GM12864 (cell line): ENCODE measurements around the gene LILRB5.

ENCODE experiments used
- DNase-seq: peaks from one replicate; pipeline ENCODE4 v3.0.0-alpha.2; 2011; ENCODE audit warnings: low read depth
- H3K4me3 ChIP-seq: 2 replicates; pipeline ENCODE4 v1.5.1; 2011; ENCODE audit warnings: mild to moderate bottlenecking, low read depth, low read length, control low read depth
- CTCF ChIP-seq: IDR thresholded peaks from 2 replicates; pipeline ENCODE4 v1.5.1; 2011; ENCODE audit warnings: low read depth, mild to moderate bottlenecking, moderate library complexity, low read length, control low read depth, inconsistent platforms; ENCODE audit errors: missing control alignments

Gene LILRB5

GRCh38 chr19:54254195-54254906 is 2.7 kb downstream of the LILRB5 start:
- no peak for TF ChIP-seq CTCF
- no peak overlapping the region for H3K4me3 ChIP-seq
- DNase-seq, result no peak

GRCh38 chr19:54253331-54254194 is 3.5 kb downstream of the LILRB5 start:
- TF ChIP-seq CTCF, result no peak
- no peak for DNase-seq
- H3K4me3 ChIP-seq, result no peak overlapping the region

GRCh38 chr19:54252845-54253244 is 4.2 kb downstream of the LILRB5 start:
- no peak for TF ChIP-seq CTCF
- H3K4me3 ChIP-seq, result no peak overlapping the region
- no peak for DNase-seq

GRCh38 chr19:54252243-54252642 is 4.8 kb downstream of the LILRB5 start:
- H3K4me3 ChIP-seq, result no peak overlapping the region
- no peak for DNase-seq
- TF ChIP-seq CTCF, result no peak

GRCh38 chr19:54248016-54248601 is 9.0 kb downstream of the LILRB5 start:
- no peak for TF ChIP-seq CTCF
- H3K4me3 ChIP-seq, result no peak overlapping the region
- no peak for DNase-seq

GRCh38 chr19:54247106-54247930 is 9.8 kb downstream of the LILRB5 start:
- TF ChIP-seq CTCF, result no peak
- H3K4me3 ChIP-seq, result no peak overlapping the region
- no peak for DNase-seq
